OCI-LY3 (cell line): ENCODE measurements around the gene SAMD4B.
A peak's percentile ranks its signal among the peaks of the same experiment; 100 is the strongest.

Experiments
- H2AFZ ChIP-seq: fragments of 200-600, 300-600 bp; shearing (Covaris generic); 2 replicates; pipeline ENCODE4 v1.6.0; 2014; ENCODE audit warnings: antibody characterized with exemption, low read depth, low read length
- H3K27ac ChIP-seq: fragments of 200-600, 300-600 bp; sonication (generic); 2 replicates; pipeline ENCODE4 v1.5.1; 2014; ENCODE audit warnings: mild to moderate bottlenecking, low read length, moderate library complexity, mixed read lengths
- H3K27me3 ChIP-seq: fragments of 200-600, 300-600 bp; sonication (generic); 2 replicates; pipeline ENCODE4 v1.6.1; 2014; ENCODE audit warnings: low read depth, low read length, mixed read lengths
- H3K36me3 ChIP-seq: fragments of 200-600, 300-600 bp; sonication (generic); replicated peaks from 2 replicates; pipeline ENCODE3; 2014; ENCODE audit warnings: low read depth, low read length, mixed read lengths
- H3K4me1 ChIP-seq: fragments of 300-600, 200-600 bp; sonication (generic); 2 replicates; pipeline ENCODE4 v1.6.1; 2014; ENCODE audit warnings: low read length, mixed read lengths
- H3K4me2 ChIP-seq: fragments of 200-600, 300-600 bp; sonication (generic); 2 replicates; pipeline ENCODE4 v1.6.1; 2014; ENCODE audit warnings: low read length, mixed read lengths
- H3K4me3 ChIP-seq: fragments of 300-600, 200-600 bp; sonication (generic); 2 replicates; pipeline ENCODE4 v1.5.1; 2014; ENCODE audit warnings: antibody characterized with exemption, mild to moderate bottlenecking, low read length, moderate library complexity
- H3K79me2 ChIP-seq: fragments of 300-600, 200-600 bp; shearing (Covaris generic); 2 replicates; pipeline ENCODE4 v1.6.1; 2014; ENCODE audit warnings: mild to moderate bottlenecking, low read length, mixed read lengths
- H3K9ac ChIP-seq: fragments of 300-600, 200-600 bp; shearing (Covaris generic); 2 replicates; pipeline ENCODE4 v1.6.0; 2014; ENCODE audit warnings: mild to moderate bottlenecking, low read length, moderate library complexity
- H3K9me3 ChIP-seq: fragments of 200-600, 300-600 bp; shearing (Covaris generic); 2 replicates; pipeline ENCODE4 v1.6.1; 2014; ENCODE audit warnings: low read length, mixed read lengths; ENCODE audit not compliant: insufficient read depth
- H4K20me1 ChIP-seq: fragments of 200-600, 300-600 bp; sonication (generic); 2 replicates; pipeline ENCODE4 v1.6.1; 2016; ENCODE audit warnings: low read length, mixed read lengths; ENCODE audit not compliant: insufficient read depth
- EZH2phosphoT487 ChIP-seq: fragments of 200-600 bp; shearing (Covaris generic); IDR thresholded peaks from 2 replicates; pipeline ENCODE4 v1.6.1; 2018; ENCODE audit warnings: antibody characterized with exemption, mixed run types, low read depth
- TF ChIP-seq, protein P1 (sequence below): fragments of 200-600, 300-600 bp; sonication (generic); IDR thresholded peaks from 2 replicates; pipeline ENCODE4 v1.5.1; 2014; ENCODE audit warnings: antibody characterized with exemption, low read length, low read depth

SAMD4B gene

GRCh38 chr19:39402346-39403300 lies 60.4 kb downstream of the SAMD4B start:
- Histone ChIP-seq H3K4me1 (peaks cover 79% of the 10 kb centered on the region), H3K4me2 (peak overlapping the region; percentile 96), H3K4me3 (peak overlapping the region; percentile 72), H2AFZ (peak overlapping the region; percentile 30; the same call in 1 of the 2 replicates), H4K20me1 (peaks cover 5% of the 10 kb centered on the region), H3K27ac (peak overlapping the region; percentile 87), H3K27me3 (no peaks in the 10 kb centered on the region), H3K9ac (peak overlapping the region; percentile 91), H3K79me2 (peaks cover 10% of the 10 kb centered on the region), H3K36me3 (peaks cover 22% of the 10 kb centered on the region), H3K9me3 (no peaks in the 10 kb centered on the region; the same call in 1 of the 2 replicates)
- no peak for TF ChIP-seq EZH2phosphoT487
- TF ChIP-seq, protein P1, sequence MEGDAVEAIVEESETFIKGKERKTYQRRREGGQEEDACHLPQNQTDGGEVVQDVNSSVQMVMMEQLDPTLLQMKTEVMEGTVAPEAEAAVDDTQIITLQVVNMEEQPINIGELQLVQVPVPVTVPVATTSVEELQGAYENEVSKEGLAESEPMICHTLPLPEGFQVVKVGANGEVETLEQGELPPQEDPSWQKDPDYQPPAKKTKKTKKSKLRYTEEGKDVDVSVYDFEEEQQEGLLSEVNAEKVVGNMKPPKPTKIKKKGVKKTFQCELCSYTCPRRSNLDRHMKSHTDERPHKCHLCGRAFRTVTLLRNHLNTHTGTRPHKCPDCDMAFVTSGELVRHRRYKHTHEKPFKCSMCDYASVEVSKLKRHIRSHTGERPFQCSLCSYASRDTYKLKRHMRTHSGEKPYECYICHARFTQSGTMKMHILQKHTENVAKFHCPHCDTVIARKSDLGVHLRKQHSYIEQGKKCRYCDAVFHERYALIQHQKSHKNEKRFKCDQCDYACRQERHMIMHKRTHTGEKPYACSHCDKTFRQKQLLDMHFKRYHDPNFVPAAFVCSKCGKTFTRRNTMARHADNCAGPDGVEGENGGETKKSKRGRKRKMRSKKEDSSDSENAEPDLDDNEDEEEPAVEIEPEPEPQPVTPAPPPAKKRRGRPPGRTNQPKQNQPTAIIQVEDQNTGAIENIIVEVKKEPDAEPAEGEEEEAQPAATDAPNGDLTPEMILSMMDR: no peak

DNA sequence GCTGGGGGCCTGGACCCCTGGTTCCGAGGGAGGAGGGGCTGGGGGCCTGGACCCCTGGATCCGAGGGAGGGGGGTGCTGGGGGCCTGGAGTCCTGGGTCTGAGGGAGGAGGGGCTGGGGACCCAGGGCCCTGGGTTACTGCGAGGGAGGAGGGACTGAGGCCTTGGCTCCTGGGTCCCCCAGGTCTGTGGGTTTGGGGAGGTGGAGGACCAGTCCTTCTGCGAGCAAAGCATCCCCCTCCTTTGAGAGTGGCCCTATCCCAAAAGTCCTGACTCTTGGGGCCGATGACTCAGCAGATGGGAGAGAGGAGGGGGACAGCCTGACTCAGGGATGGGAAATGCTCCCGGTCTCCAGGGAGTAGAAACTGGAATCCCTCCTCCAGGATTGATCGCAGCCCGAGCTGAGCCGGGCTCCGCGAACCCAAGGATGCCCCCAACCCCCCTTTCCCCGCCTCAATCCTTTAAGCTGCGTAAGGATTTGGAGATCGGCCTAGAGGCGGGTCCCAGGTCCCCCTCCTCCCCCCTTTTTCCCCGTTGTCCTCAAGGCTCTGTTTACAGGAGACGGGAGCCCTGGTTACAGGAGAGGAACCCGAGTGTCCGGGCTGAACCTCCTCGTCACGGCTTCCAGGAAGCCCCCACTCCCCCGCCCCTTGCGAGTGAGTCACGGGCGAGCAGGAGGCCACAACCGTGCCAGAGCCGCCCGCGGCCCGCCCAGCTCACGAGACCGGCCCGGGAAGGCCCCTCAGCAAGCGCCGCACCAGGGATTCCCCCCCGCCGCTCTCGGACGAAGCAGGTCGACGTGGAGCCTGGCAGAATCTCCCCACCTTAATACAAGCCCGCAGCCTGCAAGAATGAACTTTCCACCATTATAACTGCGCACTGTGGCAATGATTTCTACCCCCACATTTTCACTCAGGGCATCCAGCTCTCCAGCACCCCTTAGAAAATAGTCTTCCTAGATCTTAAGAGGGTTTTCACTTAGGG lies 61.4 kb downstream of the SAMD4B start:
- TF ChIP-seq, protein P1: no peak
- TF ChIP-seq EZH2phosphoT487: no peak
- H3K9me3 ChIP-seq: no peaks in the 10 kb centered on the region; the same call in 1 of the 2 replicates
- peaks cover 20% of the 10 kb centered on the region for H3K79me2 ChIP-seq
- peaks cover 29% of the 10 kb centered on the region for H3K36me3 ChIP-seq
- peak overlapping the region; percentile 91 for H3K9ac ChIP-seq
- H3K4me2 ChIP-seq: peak overlapping the region; percentile 96
- peaks cover 69% of the 10 kb centered on the region for H3K4me1 ChIP-seq
- no peaks in the 10 kb centered on the region for H3K27me3 ChIP-seq
- H2AFZ ChIP-seq: no peak overlapping the region
- H3K27ac ChIP-seq: peak overlapping the region; percentile 87
- H3K4me3 ChIP-seq: peak overlapping the region; percentile 72
- peaks cover 15% of the 10 kb centered on the region for H4K20me1 ChIP-seq

- H3K4me1 ChIP-seq: peaks cover 59% of the 10 kb centered on the region
- H3K27me3 ChIP-seq: no peaks in the 10 kb centered on the region
- H2AFZ ChIP-seq: no peak overlapping the region
- peaks cover 31% of the 10 kb centered on the region for H3K79me2 ChIP-seq
- peak overlapping the region; percentile 88 for H3K4me3 ChIP-seq
- H3K9ac ChIP-seq: peak overlapping the region; percentile 97
- peak overlapping the region; percentile 93 for H3K27ac ChIP-seq
- peaks cover 22% of the 10 kb centered on the region for H3K36me3 ChIP-seq
- H3K4me2 ChIP-seq: peak overlapping the region; percentile 96
- H4K20me1 ChIP-seq: peaks cover 18% of the 10 kb centered on the region
- H3K9me3 ChIP-seq: no peaks in the 10 kb centered on the region
- TF ChIP-seq, protein P1: no peak
Measured at GRCh38 chr19:39405261-39405957, 63.2 kb downstream of the SAMD4B start.
